ENCODE data around the gene GJA9. TPM values are rescaled to one million over a fixed set of nuclear protein-coding genes. Genes with fewer than 3 reads are reported as not detected.

Gene GJA9
- total RNA-seq, 1 experiment from 2014 or later = not detected

GRCh38 chr1:38873027-38873969, 8.1 kb downstream of the GJA9 start, which contains the start of gene MYCBP (continued):
- peak; percentile 85; the same call in 1 of the 2 replicates for TF ChIP-seq ARID4B (CRISPR knock-in tag; IDR thresholded peaks at IDR 0.05; ENCODE audit: borderline replicate concordance)

GRCh38 chr1:38872401-38873026, 8.9 kb downstream of the GJA9 start:
- no peak overlapping the region for H3K27ac Mint-ChIP-seq

GRCh38 chr1:38870996-38871395, 10.4 kb downstream of the GJA9 start:
- Mint-ChIP-seq H3K36me3 (peaks cover 4% of the 10 kb centered on the region; the same call in 1 of the 2 replicates), H3K4me3 (no peak overlapping the region), H3K27me3 (ENCODE audit: low read depth) (no peaks in the 10 kb centered on the region), H3K27ac (no peak overlapping the region), H3K9me3 (no peaks in the 10 kb centered on the region), H3K4me1 (peaks cover 12% of the 10 kb centered on the region)
- ChIA-PET CTCF (no interaction called here), POLR2A (no interaction called here)
- ATAC-seq (no peak), DNase-seq (ENCODE audit: low spot score) (no peak)
- TF ChIP-seq PRDM15 (CRISPR knock-in tag; IDR thresholded peaks at IDR 0.05) = no peak
- no peak for TF ChIP-seq ATF6 (CRISPR knock-in tag; IDR thresholded peaks at IDR 0.05)
- no peak for TF ChIP-seq ZBTB21 (CRISPR knock-in tag; IDR thresholded peaks at IDR 0.05; ENCODE audit: borderline replicate concordance)
- TF ChIP-seq NR2C2 (CRISPR knock-in tag; IDR thresholded peaks at IDR 0.05) = no peak
- TF ChIP-seq ZSCAN18 (CRISPR knock-in tag; IDR thresholded peaks at IDR 0.05) = no peak
- no peak for TF ChIP-seq FOXK1 (CRISPR knock-in tag; IDR thresholded peaks at IDR 0.05)
- no peak for TF ChIP-seq GABPB1 (CRISPR knock-in tag; IDR thresholded peaks at IDR 0.05)
- no peak for TF ChIP-seq ESRRA (CRISPR knock-in tag; IDR thresholded peaks at IDR 0.05; ENCODE audit: borderline replicate concordance)
- TF ChIP-seq TEAD4 (CRISPR knock-in tag; IDR thresholded peaks at IDR 0.05) = no peak
- no peak for TF ChIP-seq ETV6 (CRISPR knock-in tag; IDR thresholded peaks at IDR 0.05)
- no peak for TF ChIP-seq ZNF671 (CRISPR knock-in tag; IDR thresholded peaks at IDR 0.05)
- TF ChIP-seq JUN (CRISPR knock-in tag; IDR thresholded peaks at IDR 0.05) = no peak
- TF ChIP-seq JAZF1 (CRISPR knock-in tag; IDR thresholded peaks at IDR 0.05) = no peak
- no peak for TF ChIP-seq NR3C1 (CRISPR knock-in tag; conservative IDR thresholded peaks at IDR 0.05; ENCODE audit: low read depth)
- TF ChIP-seq TCF7 (CRISPR knock-in tag; IDR thresholded peaks at IDR 0.05; ENCODE audit: low read depth) = no peak
- TF ChIP-seq ELF4 (CRISPR knock-in tag; IDR thresholded peaks at IDR 0.05; ENCODE audit: low read depth) = no peak
- no peak for TF ChIP-seq GRHL2 (CRISPR knock-in tag; IDR thresholded peaks at IDR 0.05; ENCODE audit: insufficient replicate concordance, severe bottlenecking)

More at GRCh38 chr1:38872401-38873026, 8.9 kb downstream of the GJA9 start:
- ATAC-seq (no peak), DNase-seq (ENCODE audit: low spot score) (peak; percentile 20)
- POLR2A ChIA-PET = interaction anchor here (1.5 kb wide), 1 partner anchor 154 kb away, joined by 6 read pairs; the partner anchor contains the start of gene NDUFS5
- TF ChIP-seq ETV6 (CRISPR knock-in tag; IDR thresholded peaks at IDR 0.05) (no peak), PRRX2 (CRISPR knock-in tag; IDR thresholded peaks at IDR 0.05) (no peak), ATF1 (CRISPR knock-in tag; IDR thresholded peaks at IDR 0.05) (no peak)
- H3K4me3 Mint-ChIP-seq = peak overlapping the region; percentile 92
- H3K9me3 Mint-ChIP-seq = no peaks in the 10 kb centered on the region
- CTCF ChIA-PET = interaction anchor here (0.6 to 2.9 kb wide), 3 partner anchors 39 to 219 kb away, joined by 3 to 9 read pairs (median 5); no protein-coding TSS in a partner anchor
- H3K36me3 Mint-ChIP-seq = peaks cover 4% of the 10 kb centered on the region; the same call in 1 of the 2 replicates
- H3K4me1 Mint-ChIP-seq = peaks cover 12% of the 10 kb centered on the region
- no peaks in the 10 kb centered on the region for H3K27me3 Mint-ChIP-seq (ENCODE audit: low read depth)
